ENCODE data around the gene CEP112. TPM values are rescaled to one million over a fixed set of nuclear protein-coding genes. Genes with fewer than 3 reads are reported as not detected.

CEP112 gene
- total RNA-seq, 1 donor from 2014 or later = 15.8 TPM

GRCh38 chr17:65900216-65900615 lies 291.7 kb downstream of the CEP112 start:
- no peak for DNase-seq (ENCODE audit: extremely low read depth, low read depth, low spot score)

DNA sequence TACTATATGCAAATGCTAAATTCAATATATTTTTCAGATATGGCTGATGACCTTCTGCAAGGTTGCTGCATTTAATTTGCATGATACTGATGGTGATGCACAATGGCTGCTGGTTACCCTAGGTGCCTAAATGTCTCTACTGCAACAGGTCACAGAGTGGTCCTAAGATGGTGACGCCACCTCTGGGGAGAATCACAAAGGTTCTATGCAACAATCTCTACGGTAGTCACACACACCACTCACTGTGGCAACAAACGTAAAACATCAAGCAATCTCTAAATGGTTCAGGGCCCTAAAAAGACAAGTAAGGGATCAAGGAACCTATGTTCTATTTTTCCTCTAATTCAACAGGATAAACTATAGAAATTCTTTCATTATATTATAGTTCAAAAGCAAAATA lies 293.3 kb downstream of the CEP112 start:
- no peak for DNase-seq (ENCODE audit: extremely low read depth, low read depth, low spot score)

- DNase-seq (ENCODE audit: extremely low read depth, low read depth, low spot score) = no peak
Measured at GRCh38 chr17:65896889-65897288, 295.0 kb downstream of the CEP112 start.

DNA sequence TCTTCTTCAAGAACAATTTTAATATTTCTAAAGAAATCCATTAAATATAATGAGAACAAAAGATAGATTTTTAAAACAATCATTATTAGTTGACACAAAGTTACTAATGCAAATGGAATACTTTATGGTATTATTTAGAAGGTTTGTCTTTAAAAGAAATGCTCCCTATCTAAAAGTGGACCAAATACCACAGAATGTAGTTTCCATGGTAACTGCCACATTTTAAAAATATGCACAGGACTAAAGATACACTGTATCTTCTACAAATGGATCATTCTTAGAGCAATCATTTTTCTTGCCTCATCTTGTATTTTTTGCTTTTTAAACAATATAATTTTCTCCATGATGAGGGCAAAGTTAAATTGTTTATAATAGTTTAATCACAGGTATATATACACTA lies 296.0 kb downstream of the CEP112 start:
- DNase-seq (ENCODE audit: extremely low read depth, low read depth, low spot score) = no peak

GRCh38 chr17:65893692-65894279 lies 298.1 kb downstream of the CEP112 start:
- DNase-seq (ENCODE audit: extremely low read depth, low read depth, low spot score) = no peak

GRCh38 chr17:65892912-65893377 lies 299.0 kb downstream of the CEP112 start:
- DNase-seq (ENCODE audit: extremely low read depth, low read depth, low spot score) = no peak

- no peak for DNase-seq (ENCODE audit: extremely low read depth, low read depth, low spot score)
Measured at GRCh38 chr17:65891231-65891735, 300.6 kb downstream of the CEP112 start.

DNA sequence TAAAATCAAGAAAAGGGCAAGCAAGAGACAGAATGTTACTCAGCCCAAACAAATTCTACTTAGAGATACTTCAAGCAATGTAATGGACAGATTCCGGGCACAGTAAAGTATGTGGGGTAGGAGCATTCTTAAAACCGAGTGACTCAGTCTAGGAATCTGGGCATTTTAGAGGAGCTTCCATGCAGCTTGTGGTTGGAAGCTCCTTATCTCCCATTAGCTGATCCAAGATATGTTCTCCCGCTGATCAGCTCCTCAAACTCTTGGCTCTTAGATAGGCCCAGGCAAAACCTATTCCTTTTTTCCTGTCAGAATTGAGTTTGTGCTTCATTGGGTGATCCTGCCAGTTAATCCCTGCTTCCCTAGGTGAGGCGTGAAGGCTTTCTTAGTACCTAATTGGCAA lies 303.3 kb downstream of the CEP112 start:
- DNase-seq (ENCODE audit: extremely low read depth, low read depth, low spot score) = no peak

DNA sequence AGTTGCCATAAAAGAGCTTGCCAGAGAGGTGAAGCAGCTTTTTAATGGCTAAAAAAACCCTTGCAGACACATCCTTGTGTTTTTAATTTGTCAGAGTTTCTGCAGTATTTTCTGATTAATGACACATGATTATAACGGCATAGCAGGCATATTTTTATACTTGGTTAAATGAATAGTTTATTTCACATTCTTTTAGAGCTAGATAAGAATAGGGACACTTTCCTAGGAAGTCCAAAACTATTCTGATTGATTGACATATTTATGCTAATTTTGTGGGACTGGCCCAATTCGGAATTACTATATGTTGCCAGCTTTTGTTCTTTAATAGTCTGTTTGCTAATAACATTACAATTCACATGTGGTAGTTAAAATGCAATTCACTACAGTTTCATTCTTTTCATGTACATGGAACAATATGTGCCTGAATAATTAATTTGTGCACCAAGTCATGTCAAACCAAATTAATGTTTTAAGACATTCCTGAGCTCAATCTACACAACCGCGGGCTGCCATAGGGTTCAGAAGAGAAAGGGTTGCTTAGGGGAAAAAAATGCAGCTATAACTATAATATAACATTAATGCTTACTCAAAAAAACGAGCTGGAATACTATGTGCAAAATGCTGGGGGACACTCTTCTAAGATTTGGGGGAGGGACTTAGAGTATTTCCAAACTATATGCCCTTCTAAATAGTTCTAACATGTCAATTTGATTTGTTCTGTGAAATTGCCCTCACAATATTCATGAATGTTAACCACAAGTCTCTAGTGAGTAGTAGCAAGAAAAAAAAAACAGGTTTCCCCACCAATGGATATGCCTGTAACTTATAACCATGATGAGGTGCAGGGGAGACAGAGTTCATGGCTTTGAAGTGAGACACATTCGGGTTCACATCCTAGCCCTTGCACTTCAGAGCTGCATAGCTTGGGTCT lies 305.4 kb downstream of the CEP112 start:
- no peak for DNase-seq (ENCODE audit: extremely low read depth, low read depth, low spot score)

- no peak for DNase-seq (ENCODE audit: extremely low read depth, low read depth, low spot score)
Measured at GRCh38 chr17:65885541-65886312, 306.2 kb downstream of the CEP112 start.

DNA sequence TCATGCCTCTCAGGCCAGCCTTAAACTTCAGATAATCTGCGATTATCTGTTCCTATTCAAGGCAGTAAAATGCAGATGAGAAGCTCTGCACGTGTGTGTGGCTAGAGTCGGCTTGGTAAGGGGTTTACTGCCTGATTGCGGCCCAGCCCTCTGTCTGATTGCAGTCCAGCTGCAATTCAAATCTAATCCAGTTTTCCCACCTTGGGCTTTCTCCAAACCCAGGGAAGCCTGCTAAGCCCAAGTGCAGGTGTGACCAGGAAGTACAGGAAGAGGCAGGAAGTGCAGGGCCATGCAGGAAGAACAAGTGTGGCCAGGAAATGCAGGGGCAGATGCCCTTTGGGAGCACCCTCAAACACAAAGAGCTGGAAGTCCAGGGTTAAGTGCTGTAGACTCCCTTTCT lies 314.9 kb downstream of the CEP112 start:
- no peak for DNase-seq (ENCODE audit: extremely low read depth, low read depth, low spot score)

GRCh38 chr17:65868881-65869280 lies 323.1 kb downstream of the CEP112 start:
- no peak for DNase-seq (ENCODE audit: extremely low read depth, low read depth, low spot score)

DNA sequence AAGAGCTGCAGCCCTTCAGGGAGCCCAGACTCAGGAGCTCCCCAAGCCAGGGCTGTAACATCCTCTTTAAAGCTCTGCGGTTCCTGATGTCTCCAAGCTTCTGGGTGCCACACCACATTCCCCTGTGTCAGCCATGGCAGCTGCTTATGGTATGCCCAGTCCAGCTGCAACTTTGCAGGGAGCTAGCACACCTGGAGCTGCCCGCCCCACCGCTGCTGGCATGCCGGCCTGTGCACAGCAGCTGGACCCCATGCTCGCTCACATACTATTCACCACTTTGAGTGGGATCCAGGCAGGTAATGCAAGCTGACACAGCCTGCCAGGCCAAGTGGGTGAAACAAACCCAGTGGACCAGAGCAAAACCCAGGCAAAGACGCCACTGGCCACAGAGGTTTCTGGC lies 324.9 kb downstream of the CEP112 start:
- DNase-seq (ENCODE audit: extremely low read depth, low read depth, low spot score) = no peak

- DNase-seq (ENCODE audit: extremely low read depth, low read depth, low spot score) = no peak
Measured at GRCh38 chr17:65865715-65866425, 326.1 kb downstream of the CEP112 start.

- no peak for DNase-seq (ENCODE audit: extremely low read depth, low read depth, low spot score)
Measured at GRCh38 chr17:65864394-65864793, 327.5 kb downstream of the CEP112 start.

- no peak for DNase-seq (ENCODE audit: extremely low read depth, low read depth, low spot score)
Measured at GRCh38 chr17:65857718-65858117, 334.2 kb downstream of the CEP112 start.

DNA sequence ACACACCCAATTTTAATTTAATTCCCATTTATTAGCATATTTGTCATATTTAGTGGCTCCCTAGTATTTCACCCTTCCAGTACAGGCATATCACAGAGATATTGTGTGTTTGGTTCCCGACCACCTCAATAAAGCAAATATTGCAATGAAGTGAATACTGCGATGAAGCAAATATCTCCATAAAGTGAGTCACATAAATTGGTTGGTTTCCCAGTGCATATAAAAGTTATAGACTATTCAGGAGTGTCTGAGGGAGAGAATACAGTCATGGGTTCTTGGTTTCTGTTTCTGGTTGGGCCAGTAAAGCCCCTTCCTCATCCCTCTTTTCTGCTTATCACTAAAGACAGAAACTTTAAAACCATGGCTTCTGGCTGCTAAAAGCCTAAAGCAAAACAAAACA lies 335.1 kb downstream of the CEP112 start:
- DNase-seq (ENCODE audit: extremely low read depth, low read depth, low spot score) = no peak

GRCh38 chr17:65855675-65856074 lies 336.3 kb downstream of the CEP112 start:
- DNase-seq (ENCODE audit: extremely low read depth, low read depth, low spot score) = no peak

DNA sequence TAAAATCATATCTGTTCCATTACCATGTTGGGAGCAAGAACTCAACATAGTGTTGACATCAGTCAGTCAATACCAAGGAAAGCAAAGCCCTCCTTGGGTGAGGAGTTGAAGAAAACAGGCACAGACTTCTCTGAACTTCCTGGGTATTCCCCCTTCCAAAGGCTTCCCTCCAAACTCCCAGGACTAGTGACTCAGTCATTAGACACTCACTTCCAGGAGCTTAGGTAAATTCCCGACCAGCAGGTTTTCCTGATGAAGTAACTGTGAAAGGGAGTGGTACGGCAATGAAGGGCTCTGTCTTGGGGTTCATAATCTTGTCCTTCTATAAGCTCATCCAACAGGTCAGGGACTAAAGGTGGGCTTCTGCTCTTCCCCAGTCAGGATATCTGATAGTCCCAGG lies 336.7 kb downstream of the CEP112 start:
- no peak for DNase-seq (ENCODE audit: extremely low read depth, low read depth, low spot score)

GRCh38 chr17:65853816-65854215 lies 338.1 kb downstream of the CEP112 start:
- DNase-seq (ENCODE audit: extremely low read depth, low read depth, low spot score) = no peak

- DNase-seq (ENCODE audit: extremely low read depth, low read depth, low spot score) = no peak
Measured at GRCh38 chr17:65852911-65853310, 339.0 kb downstream of the CEP112 start.

All from glomerular endothelial cell (primary cell).